WERI-Rb-1 (cell line): ENCODE data around the gene DNM1.

Source experiments
- DNase-seq: peaks from one replicate; pipeline ENCODE4 v3.0.0-alpha.2; 2020
- H3K27ac ChIP-seq: fragments of 250-450 bp; sonication (Bioruptor Pico); 2 replicates; pipeline ENCODE4 v1.5.1; 2020; ENCODE audit warnings: mild to moderate bottlenecking, moderate library complexity
- H3K27me3 ChIP-seq: fragments of 250-450 bp; sonication (Bioruptor Pico); 2 replicates; pipeline ENCODE4 v1.5.1; 2021; ENCODE audit warnings: mild to moderate bottlenecking, low read depth, moderate library complexity; ENCODE audit not compliant: insufficient read depth, severe bottlenecking
- H3K36me3 ChIP-seq: fragments of 250-450 bp; sonication (Bioruptor Pico); 2 replicates; pipeline ENCODE4 v1.5.1; 2020; ENCODE audit warnings: mild to moderate bottlenecking, moderate library complexity
- H3K4me3 ChIP-seq: 2 replicates; pipeline ENCODE4 v1.5.1; 2011; ENCODE audit warnings: low read depth, mild to moderate bottlenecking, control low read depth, low read length
- H3K9me3 ChIP-seq: fragments of 250-450 bp; sonication (Bioruptor Pico); 2 replicates; pipeline ENCODE4 v1.5.1; 2021; ENCODE audit warnings: mild to moderate bottlenecking, moderate library complexity; ENCODE audit not compliant: severe bottlenecking
- CTCF ChIP-seq: IDR thresholded peaks from 2 replicates; pipeline ENCODE4 v1.5.1; 2011; ENCODE audit warnings: low read depth, mild to moderate bottlenecking, control low read depth, inconsistent platforms, low read length

The DNM1 gene

GRCh38 chr9:128293091-128293490 is 89.9 kb downstream of the DNM1 start:
- Histone ChIP-seq H3K9me3 (no peaks in the 10 kb centered on the region), H3K27ac (no peak overlapping the region), H3K27me3 (no peaks in the 10 kb centered on the region), H3K4me3 (no peak overlapping the region), H3K36me3 (peaks cover 26% of the 10 kb centered on the region)
- no peak for DNase-seq
- no peak for TF ChIP-seq CTCF

- Histone ChIP-seq H3K36me3 (peaks cover 15% of the 10 kb centered on the region), H3K9me3 (no peaks in the 10 kb centered on the region), H3K27me3 (no peaks in the 10 kb centered on the region), H3K4me3 (no peak overlapping the region), H3K27ac (no peak overlapping the region)
- no peak for DNase-seq
- no peak for TF ChIP-seq CTCF
Observed at GRCh38 chr9:128294142-128294541, 91.0 kb downstream of the DNM1 start.

GRCh38 chr9:128296340-128297220 is 93.4 kb downstream of the DNM1 start:
- Histone ChIP-seq H3K27ac (no peak overlapping the region), H3K27me3 (no peaks in the 10 kb centered on the region), H3K36me3 (peaks cover 9% of the 10 kb centered on the region), H3K4me3 (no peak overlapping the region), H3K9me3 (no peaks in the 10 kb centered on the region)
- DNase-seq, result no peak
- no peak for TF ChIP-seq CTCF

- no peaks in the 10 kb centered on the region for H3K27me3 ChIP-seq
- no peak for TF ChIP-seq CTCF
- H3K27ac ChIP-seq, result no peak overlapping the region
- no peaks in the 10 kb centered on the region for H3K9me3 ChIP-seq
- no peak for DNase-seq
- H3K36me3 ChIP-seq, result peaks cover 6% of the 10 kb centered on the region
- no peak overlapping the region for H3K4me3 ChIP-seq
Observed at GRCh38 chr9:128297221-128297773, 94.1 kb downstream of the DNM1 start.

- no peak for DNase-seq
- Histone ChIP-seq H3K4me3 (no peak overlapping the region), H3K36me3 (no peaks in the 10 kb centered on the region), H3K9me3 (no peaks in the 10 kb centered on the region), H3K27me3 (no peaks in the 10 kb centered on the region), H3K27ac (no peak overlapping the region)
- no peak for TF ChIP-seq CTCF
Observed at GRCh38 chr9:128298535-128299482, 95.6 kb downstream of the DNM1 start.
